ENCODE data around the gene NFATC2. TPM values are rescaled to one million over a fixed set of nuclear protein-coding genes. Genes with fewer than 3 reads are reported as not detected.

NFATC2 gene
- total and polyA plus RNA-seq, 2 of the 8 experiments (the other 6 are each of a cell fraction or from before 2014, with no cell fraction given): 0.27 to 0.91 TPM

GRCh38 chr20:51375561-51375960, 167.0 kb downstream of the NFATC2 start:
- Histone ChIP-seq H2AFZ (ENCODE audit: low read length) (no peak overlapping the region), H2BK12ac (ENCODE audit: low read depth, low read length) (no peak overlapping the region), H3K18ac (ENCODE audit: extremely low read depth, low read length) (no peak overlapping the region), H3K56ac (replicated peaks; ENCODE audit: insufficient read length, low read depth, low read length) (no peak overlapping the region), H3K4me3 (ENCODE audit: extremely low read depth in 1 of 4, insufficient read depth in 2 of 4, low read depth in 3 of 4, low read length in 4 of 4) (no peak overlapping the region), H4K20me1 (replicated peaks in 1 of 2; ENCODE audit: control insufficient read depth in 1 of 2, insufficient read depth in 2 of 2, low read length in 2 of 2) (no peaks in the 10 kb centered on the region), H3K4me1 (replicated peaks in 1 of 4; ENCODE audit: control insufficient read depth in 3 of 4, insufficient read depth in 4 of 4, low read length in 3 of 4) (peaks cover 2 to 4% (median 2%) of the 10 kb centered on the region in 4 experiments; a peak in 3 of 7 replicates), H2BK120ac (replicated peaks; ENCODE audit: low read depth, low read length) (no peak overlapping the region), H3K4me2 (ENCODE audit: insufficient read depth in 1 of 2, low read depth in 2 of 2, low read length in 2 of 2) (no peak overlapping the region), H3K14ac (ENCODE audit: insufficient read length) (no peak overlapping the region), H3K9ac (replicated peaks in 1 of 4; ENCODE audit: extremely low read depth in 1 of 4, low read depth in 3 of 4, low read length in 3 of 4) (no peak overlapping the region), H4K5ac (ENCODE audit: insufficient read length, low read depth, low read length) (no peak overlapping the region), H2AK5ac (ENCODE audit: low read depth, low read length) (no peak overlapping the region), H2BK5ac (ENCODE audit: low read depth, low read length) (no peak overlapping the region), H4K8ac (ENCODE audit: extremely low read depth, insufficient read depth, low read length) (no peak overlapping the region), H3K27me3 (replicated peaks in 1 of 4; ENCODE audit: control insufficient read depth in 3 of 4, extremely low read depth in 1 of 4, insufficient read depth in 3 of 4, low read length in 3 of 4) (no peaks in the 10 kb centered on the region), H4K91ac (replicated peaks; ENCODE audit: insufficient read length, low read length) (no peak overlapping the region), H2BK20ac (ENCODE audit: low read length) (no peak overlapping the region), H3K79me1 (ENCODE audit: low read depth, low read length) (no peaks in the 10 kb centered on the region), H3K9me3 (ENCODE audit: insufficient read depth in 2 of 2, low read depth in 1 of 2, low read length in 1 of 2) (no peaks in the 10 kb centered on the region), H3K27ac (ENCODE audit: low read depth, low read length) (no peak overlapping the region), H3K23ac (ENCODE audit: insufficient read length) (no peak overlapping the region), H3K23me2 (ENCODE audit: low read depth, low read length) (no peaks in the 10 kb centered on the region), H2BK15ac (ENCODE audit: low read length) (no peak overlapping the region), H3K36me3 (ENCODE audit: control insufficient read depth in 2 of 4, insufficient read depth in 4 of 4, low read length in 3 of 4) (no peaks in the 10 kb centered on the region), H3K79me2 (ENCODE audit: control insufficient read depth in 1 of 2, insufficient read depth in 2 of 2, low read length in 2 of 2) (no peaks in the 10 kb centered on the region), H3K4ac (replicated peaks; ENCODE audit: insufficient read length, low read depth, low read length) (no peak overlapping the region)
- FAIRE-seq (no peak), DNase-seq (ENCODE audit: low read depth in 1 of 2, low spot score in 2 of 2) (no peak)
- ChIA-PET CTCF (ENCODE audit: partially characterized antibody) (interaction anchor here (0.9 to 1.8 kb wide), 6 partner anchors 10 to 393 kb away, joined by 3 to 9 read pairs (median 5); no protein-coding TSS in a partner anchor), POLR2A (ENCODE audit: partially characterized antibody) (no interaction called here)
- 91% methylated on average over 8 of the region's 8 CpGs; no CpG with 5 or more reads in 1 of the 2 experiments for WGBS, 2 experiments (ENCODE audit: extremely low coverage in 1 of 2, insufficient coverage in 1 of 2, insufficient read length in 1 of 2, insufficient replicate concordance in 2 of 2, low coverage in 1 of 2, low lambda C conversion rate in 2 of 2, missing lambda C conversion rate in 1 of 2)
- TF ChIP-seq CHD1 (IDR thresholded peaks at IDR 0.05; ENCODE audit: low read depth, low read length) (no peak), EP300 (IDR thresholded peaks at IDR 0.05; ENCODE audit: borderline replicate concordance in 1 of 2, low read depth in 2 of 2, low read length in 2 of 2) (no peak), RXRA (IDR thresholded peaks at IDR 0.05; ENCODE audit: insufficient read depth, low read depth, low read length) (no peak), BCL11A (IDR thresholded peaks at IDR 0.05; ENCODE audit: low read depth in 2 of 2, low read length in 2 of 2) (no peak), SP4 (IDR thresholded peaks at IDR 0.05; ENCODE audit: low read length) (no peak), KDM1A (IDR thresholded peaks at IDR 0.05; ENCODE audit: borderline replicate concordance, low read length) (no peak), TBP (IDR thresholded peaks at IDR 0.05; ENCODE audit: low read depth, low read length) (no peak), SAP30 (IDR thresholded peaks at IDR 0.05; ENCODE audit: insufficient read depth, insufficient replicate concordance, low read length) (no peak), RAD21 (IDR thresholded peaks at IDR 0.05 in 1 of 2, conservative IDR thresholded peaks at IDR 0.05 in 1 of 2; ENCODE audit: low read depth in 2 of 2, low read length in 2 of 2) (no peak)
